Stimulated activated CD4-positive, alpha-beta T cell treated with anti-CD3 and anti-CD28 coated beads, Interleukin-1b, Interleukin-23, amount 100 ng/mL, for 1 hour (primary cell): Measurements from ENCODE around the gene TUBGCP4.
A peak's percentile ranks its signal among the peaks of the same experiment; 100 is the strongest.
"Not testable (repeated sequence)": the region's sequence is repeated elsewhere in the genome, so short reads cannot be mapped to it uniquely, and the experiment has no call there.

Experiments
- DNase-seq, 2 donors: peaks; one replicate each; pipeline ENCODE4 v3.0.0-alpha.2; 2020; ENCODE audit warnings: low read depth in 2 of 2

The TUBGCP4 gene

DNA sequence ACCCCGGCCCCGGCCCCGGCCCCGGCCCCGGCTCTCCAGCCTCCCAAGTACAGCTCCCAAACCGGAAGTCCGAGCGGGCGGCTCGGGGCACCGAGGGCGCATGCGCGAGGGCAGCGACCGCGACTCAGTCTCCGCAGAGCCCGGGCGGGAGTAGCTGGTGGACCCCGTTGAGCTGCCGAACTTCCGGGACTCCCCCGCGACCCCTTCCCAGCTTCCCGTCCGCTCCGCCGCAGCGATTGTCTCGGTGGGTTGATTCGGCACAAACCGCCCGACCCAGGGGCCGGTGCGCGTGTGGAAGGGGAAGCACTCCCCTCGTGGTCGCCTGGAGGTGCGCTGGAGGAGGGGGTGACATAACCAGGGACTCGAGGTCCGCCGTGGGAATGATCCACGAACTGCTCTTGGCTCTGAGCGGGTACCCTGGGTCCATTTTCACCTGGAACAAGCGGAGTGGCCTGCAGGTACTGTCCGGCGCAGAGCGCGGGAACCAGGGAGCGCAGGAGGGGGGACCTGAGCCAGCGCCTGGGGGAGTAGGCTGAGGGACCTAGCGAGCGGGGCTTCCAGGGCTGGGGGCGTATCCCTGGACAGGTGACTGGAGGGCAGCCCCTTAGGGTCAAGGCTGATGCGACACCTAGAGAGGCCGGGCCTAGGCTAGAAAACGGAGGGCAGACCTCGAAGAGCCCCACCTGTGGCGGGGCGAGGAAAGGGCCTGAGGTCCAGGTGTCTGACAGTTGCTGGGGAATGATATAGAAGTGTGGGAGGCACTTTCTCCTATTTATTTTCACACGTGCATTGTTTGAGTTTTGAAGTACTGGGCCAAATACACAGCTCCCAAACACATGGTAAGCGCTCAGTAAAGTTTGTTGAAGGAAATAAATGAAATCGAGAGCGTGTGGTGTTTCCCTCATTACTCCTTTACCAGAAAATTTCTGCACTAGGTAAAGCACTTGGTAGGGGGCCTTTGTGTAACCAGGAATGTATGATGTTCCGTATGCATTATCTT, at the start of gene TUBGCP4, which contains the start of gene ZSCAN29:
TUBGCP4 (plus strand) TSS at position 127 of the 1,000 bp plus-strand sequence; CDS start at position 381, 254 bp downstream.
ZSCAN29 (minus strand) TSS at position 69 of the 1,000 bp plus-strand sequence. CDS start 1,130 bp downstream, outside the sequence.
- peak; percentile 44 to 50 for DNase-seq

GRCh38 chr15:43325039-43325684, 45.7 kb upstream of the TUBGCP4 start:
- DNase-seq, result no peak

DNA sequence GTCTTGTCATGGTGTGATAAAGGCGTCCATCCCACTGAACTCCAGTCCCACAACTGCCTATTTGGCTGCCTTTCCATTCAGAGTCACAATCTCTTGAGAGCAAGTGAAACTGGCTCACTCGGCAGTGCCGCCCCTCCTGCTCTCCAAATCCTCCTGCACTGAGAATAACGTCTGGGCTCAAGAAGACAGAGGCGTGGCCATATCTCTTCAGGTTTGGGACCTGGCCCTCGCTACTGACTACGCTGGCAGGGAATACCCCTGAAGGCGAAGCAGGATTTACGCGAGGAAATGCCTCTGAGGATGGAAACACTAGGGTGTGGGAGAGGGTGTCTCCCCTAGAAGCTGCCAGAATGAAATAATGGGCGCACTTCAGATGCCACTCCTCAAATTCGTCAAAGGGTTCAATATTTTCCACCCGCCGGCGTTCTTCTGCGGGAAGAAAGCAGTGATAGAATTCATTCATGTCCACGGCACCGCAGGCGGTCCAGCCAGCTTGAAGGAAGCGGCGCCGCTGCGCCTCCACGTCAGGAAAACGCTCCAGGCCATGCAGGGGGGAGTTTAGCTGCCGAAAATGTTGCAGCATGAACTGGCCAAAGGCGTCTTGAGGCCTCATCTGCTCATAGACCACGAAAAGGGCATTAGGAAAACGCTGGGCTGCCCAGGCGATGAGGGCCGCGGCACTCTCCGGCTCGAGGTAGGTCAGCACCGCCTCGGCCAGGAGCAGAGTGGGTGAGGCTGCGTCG, 41.5 kb upstream of the TUBGCP4 start:
- no peak for DNase-seq

DNA sequence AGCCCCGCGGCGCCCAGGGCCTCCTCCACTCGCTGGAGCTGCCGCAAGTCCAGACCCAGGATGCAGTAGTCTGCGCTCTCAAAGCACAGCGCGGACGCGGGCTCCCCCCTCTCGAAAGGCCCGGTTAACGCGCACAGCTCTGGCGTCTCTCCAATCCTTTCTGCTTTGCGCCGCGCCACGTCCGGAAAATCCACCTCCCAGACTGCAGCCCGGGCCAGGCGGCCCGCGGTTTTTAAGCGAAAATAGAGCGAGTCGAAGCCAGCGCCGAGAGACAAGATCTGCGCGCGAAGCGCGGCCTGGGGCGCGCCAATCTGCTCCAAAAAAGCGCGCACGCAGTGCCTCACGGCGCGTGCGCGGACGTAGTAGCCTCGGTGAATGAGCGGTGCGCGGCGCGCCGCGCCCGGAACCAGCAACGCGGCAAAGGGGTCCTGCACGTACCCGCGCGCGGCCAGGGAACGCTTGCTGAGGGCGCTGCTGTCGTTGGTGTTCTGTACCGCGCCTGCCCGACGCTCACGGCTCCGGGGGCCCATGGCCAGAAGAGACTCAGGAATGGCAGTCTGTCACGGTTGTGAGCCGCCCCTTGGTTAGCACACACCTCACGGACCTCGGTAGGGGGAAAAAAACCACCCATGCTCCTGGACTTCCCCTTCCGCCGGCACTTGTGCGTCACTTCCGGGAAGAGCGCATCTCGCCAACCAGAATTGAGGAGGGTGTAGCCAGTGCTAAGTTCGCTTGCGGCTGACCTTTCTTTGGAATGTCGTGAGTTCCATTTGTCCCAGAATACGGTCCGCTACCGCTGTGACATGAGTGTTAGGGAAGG, 40.7 kb upstream of the TUBGCP4 start, which contains the start of gene LCMT2:
LCMT2 (minus strand) TSS at position 614 of the 820 bp plus-strand sequence; CDS start at position 530, 84 bp downstream.
- peak; percentile 70 to 71 for DNase-seq

GRCh38 chr15:43330780-43331087, 40.2 kb upstream of the TUBGCP4 start:
- no peak for DNase-seq

GRCh38 chr15:43346305-43346704, 24.6 kb upstream of the TUBGCP4 start:
- DNase-seq, result no peak

DNA sequence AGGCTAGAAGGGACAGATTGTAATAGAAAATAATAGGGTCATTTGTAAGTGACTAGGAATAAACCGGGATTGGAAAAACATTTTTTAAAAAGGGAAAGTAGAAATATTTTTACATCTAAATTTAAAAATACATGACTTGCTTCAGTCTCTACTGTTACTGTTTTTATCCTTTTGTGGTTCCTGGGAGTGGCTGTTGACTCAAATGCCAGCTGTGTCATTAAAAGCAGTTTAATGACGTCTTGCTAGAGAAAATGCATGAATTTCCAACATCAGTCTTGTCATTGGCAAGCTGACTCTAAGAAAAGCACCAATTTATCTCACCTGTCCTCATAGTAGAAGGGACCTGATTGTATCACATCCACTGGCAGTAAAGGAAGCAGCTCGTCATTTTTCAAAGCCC, 23.8 kb upstream of the TUBGCP4 start:
- DNase-seq, result no peak

DNA sequence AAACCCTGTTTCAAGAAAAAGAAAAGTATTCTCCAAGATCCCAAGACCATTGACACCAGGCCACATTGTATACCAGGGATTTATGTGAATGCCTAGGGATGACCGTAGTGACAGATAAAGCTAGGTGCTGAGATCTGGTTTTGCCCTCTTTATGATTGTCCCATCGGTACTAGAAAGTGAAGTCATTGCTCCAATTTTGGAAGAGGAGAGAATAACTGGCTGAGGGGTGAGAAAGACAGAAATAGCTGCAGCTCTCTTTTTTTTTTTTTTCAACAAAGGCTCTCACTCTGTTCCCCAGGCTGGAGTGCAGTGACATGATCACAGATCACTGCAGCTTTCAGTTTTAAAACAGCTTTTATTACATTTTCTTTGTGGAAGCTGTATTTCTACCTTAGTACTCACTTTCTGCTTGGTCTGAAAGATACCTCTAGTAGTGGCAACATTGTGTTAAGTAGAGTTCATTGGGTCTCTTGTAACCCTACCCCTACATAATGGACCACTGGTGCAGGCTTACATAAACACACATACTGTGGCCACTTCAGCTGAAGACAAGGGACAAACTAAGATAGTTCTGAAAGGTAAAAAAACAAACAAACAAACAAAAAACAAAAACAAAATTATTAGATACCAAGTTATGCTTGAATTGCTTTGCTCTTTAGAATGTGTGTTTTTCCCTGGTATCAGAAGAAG, 18.1 kb upstream of the TUBGCP4 start:
- DNase-seq, result no peak

DNA sequence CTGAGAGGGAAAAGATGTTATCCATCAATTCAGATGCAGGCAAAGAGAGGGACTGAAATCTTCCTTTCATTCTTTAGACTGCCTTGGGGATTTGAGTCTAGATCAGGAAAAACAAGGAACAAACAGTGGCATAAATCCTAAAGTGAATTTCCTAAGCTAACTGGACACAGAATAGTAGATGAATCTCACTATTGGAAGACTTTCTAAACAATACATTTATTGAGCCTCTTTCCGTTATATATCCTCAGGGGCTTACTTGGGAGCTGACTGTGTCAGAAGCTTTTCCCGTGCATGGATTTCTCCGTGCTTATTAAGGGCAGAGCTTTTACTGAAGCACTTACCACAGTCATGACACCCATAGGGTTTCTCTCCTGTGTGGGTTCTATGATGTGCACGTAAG, 10.1 kb upstream of the TUBGCP4 start:
- DNase-seq, result no peak

DNA sequence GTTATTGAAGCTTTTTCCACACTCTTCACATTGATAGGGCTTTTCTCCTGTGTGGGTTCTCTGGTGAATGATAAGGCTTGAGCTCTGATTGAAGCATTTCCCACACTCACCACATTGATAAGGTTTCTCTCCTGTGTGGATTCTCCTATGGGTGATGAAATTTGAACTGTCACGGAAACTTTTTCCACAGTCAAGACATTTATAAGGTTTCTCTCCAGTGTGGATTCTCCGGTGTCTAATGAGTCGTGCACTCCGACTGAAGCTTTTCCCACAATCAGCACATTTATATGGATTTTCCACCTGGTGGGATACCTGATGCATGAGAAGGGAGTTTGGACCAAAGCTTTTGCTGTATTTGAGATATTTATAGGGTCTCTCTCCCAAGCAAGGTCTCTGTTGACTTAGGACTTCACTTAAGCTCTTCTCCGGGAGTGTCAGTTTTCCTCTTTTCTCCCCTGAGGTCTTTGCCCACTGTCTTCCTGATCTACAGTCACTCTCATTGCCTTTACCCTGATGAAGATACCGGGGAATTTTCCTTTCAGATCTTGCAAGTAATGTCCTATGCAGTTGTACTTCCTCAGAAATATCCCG, 9.5 kb upstream of the TUBGCP4 start:
- no peak for DNase-seq

- DNase-seq, result no peak
Measured at GRCh38 chr15:43370310-43370974, 459 bp upstream of the TUBGCP4 start.

- no peak for DNase-seq
Measured at GRCh38 chr15:43376017-43376705, 5.3 kb downstream of the TUBGCP4 start.

GRCh38 chr15:43378601-43379000, 7.7 kb downstream of the TUBGCP4 start:
- no peak for DNase-seq

GRCh38 chr15:43382310-43382709, 11.4 kb downstream of the TUBGCP4 start:
- DNase-seq, result no peak

DNA sequence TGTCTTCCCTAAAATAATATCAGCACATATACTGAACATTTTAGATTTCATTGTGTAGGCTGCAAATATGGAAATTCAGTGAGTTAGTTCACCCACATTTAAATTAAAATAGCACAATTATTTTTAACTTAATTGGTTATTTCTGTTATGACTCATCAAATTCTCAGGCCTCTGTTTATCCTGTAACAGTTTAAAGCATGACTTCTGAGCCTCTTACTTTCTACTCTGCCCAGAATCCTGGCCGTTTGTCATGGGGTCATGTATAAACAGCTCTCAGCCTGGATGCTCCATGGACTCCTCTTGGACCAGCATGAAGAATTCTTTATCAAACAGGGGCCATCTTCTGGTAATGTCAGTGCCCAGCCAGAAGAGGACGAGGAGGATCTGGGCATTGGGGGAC, 12.2 kb downstream of the TUBGCP4 start:
- DNase-seq, result no peak

DNA sequence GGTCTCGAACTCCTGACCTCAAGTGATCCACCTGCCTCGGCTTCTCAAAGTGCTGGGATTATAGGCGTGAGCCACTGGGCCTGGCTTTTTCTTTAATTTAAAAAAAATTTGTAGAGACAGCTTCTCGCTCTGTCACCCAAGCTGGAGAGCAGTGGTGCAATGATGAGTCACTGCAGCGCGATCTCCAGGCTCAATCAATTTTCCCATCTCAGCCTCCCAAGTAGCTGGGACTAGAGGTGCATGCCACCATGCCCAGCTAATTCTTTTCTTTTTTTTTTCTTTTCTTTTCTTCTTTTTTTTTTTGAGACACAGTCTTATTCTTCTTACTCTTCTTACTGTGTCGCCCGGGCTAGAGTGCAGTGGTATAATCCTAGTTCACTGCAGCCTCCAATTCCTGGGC, 19.8 kb downstream of the TUBGCP4 start:
- no peak for DNase-seq

DNA sequence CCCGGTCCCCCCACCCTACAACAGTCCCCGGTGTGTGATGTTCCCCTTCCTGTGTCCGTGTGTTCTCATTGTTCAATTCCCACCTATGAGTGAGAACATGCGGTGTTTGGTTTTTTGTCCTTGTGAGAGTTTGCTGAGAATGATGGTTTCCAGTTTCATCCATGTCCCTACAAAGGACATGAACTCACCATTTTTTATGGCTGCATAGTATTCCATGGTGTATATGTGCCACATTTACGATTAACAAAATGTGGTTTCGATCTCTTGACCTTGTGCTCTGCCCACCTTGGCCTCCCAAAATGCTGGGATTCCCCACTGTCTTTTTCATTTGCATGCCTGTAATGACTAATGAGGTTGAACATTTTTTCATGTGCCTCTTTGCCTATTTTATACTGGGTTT, 22.7 kb downstream of the TUBGCP4 start:
- DNase-seq, result not testable (repeated sequence)

DNA sequence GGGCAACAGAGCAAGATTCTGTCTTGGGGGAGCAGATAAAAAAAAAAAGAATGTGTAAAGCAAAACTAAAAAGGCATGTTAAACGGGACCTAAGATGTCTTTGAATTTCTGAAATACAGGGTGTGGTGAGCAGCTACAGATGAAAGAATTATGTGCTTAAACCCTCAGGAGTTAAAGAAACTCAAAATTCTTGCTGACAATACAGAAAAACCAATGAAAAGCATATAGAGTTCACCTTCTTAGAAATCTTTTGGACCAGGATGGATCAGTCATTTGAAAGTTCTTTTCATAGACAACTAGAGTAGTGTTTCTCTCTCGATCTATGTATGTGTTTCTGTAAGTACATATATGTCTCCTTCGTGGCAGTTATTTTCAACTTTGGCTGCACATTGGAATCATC, 31.4 kb downstream of the TUBGCP4 start:
- DNase-seq, result no peak

- no peak for DNase-seq
Measured at GRCh38 chr15:43403616-43404015, 32.7 kb downstream of the TUBGCP4 start.
